ENCODE measurements around the gene EMX1.

Gene EMX1

DNA sequence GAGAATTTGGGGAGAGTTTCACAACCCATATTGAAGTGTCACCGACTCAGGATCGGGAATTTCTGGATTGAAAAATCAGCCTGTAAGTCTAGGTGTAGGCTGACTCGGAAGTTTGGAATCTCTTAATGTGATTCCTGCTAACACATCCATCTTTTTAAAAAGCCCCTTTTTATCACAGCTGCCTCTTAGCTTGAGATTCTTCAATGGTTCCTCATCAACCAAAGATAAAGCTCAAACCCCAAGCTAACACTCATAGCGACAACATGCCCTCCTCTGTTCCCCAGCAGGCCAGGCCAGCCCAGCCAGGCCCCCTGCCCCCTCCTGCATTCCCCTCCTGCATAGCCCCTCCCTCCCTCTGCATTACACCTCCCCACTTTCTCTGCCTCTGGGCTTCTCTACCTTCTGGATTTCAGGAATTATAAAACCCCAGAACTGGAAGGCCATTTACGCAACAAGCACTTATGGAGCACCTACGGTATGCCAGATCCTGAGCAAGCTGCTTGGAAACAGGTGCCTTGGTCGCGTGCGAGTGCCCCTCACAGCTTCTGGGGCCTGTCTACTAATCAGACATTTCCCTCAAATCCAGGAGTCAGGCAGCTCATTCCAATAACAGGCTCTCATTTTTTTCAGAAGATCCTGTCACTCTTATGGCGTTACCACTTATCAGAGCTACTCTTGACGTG is 63.4 kb downstream of the EMX1 start:
- DNase-seq (ENCODE audit: low spot score), result no peak

DNA sequence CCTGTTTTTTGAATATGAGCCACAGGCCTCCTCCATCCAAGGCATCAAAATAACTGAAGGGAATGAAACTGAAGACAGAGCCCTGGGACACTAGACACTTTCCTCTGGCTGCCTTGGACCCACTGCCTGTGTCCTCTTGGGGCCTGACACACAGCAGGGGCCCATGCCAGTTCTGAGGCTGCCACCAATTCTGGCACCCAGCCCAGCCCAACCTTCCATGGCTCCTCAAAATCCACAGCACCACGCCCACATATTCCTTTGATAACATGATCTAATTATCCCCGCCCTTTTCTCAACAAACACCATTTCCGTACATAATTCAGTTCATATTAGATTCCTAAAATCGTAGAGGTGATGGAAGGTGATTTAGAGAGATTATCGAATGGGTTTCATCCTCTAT is 64.2 kb downstream of the EMX1 start:
- DNase-seq (ENCODE audit: low spot score), result no peak

DNA sequence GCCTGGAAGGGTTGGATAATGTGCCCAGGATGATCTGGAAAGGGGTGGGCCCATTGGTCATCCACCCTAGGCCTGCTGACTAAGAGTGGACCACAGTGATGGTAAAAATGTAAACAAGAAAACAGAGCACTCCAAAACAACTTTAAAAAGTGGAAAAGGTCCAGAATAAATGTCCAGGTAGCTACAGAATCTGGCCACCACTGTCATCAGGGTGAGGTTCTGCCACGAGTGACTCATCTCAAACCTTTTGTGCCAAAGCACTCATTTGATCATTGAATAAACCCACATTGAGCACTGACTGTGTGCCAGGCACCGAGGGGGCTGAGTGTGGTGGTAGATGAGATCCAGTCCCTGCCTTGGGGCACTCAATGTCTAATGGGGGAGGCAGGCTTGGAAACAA is 64.9 kb downstream of the EMX1 start:
- no peak for DNase-seq (ENCODE audit: low spot score)

DNA sequence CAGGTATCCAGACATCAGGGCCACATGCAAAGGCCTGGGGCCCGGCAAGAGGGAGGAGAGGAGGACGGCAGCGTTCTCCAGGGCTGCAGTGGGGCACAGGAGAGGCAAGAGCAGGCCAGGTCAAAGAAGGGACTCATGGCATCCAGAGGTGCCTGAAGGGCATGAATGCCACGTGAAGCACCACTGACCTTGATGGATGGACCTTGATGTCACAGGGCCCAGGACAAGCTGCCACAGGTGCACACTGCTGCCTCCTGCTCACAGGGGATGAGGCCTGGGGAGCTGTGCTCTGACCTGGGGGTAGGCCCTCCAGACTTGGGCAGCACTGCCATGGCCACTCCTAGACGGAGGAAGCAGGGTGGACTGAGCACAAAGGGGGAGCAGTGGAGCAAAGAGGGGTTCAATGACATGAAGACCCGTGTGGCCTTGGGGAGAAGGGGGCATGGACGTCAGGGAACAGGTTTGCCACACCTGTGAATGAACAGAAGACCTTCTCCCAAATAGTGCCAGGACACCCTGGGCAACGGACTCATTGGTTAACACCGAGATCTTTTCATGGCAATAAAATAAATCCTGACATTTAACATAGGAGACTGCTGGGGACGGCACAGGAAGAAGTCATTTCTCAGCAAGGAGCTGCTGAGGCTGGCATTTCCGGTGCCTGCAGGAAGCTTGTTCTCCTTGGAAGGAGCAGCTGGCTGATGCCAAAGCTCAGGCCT is 65.6 kb downstream of the EMX1 start:
- no peak for DNase-seq (ENCODE audit: low spot score)

DNA sequence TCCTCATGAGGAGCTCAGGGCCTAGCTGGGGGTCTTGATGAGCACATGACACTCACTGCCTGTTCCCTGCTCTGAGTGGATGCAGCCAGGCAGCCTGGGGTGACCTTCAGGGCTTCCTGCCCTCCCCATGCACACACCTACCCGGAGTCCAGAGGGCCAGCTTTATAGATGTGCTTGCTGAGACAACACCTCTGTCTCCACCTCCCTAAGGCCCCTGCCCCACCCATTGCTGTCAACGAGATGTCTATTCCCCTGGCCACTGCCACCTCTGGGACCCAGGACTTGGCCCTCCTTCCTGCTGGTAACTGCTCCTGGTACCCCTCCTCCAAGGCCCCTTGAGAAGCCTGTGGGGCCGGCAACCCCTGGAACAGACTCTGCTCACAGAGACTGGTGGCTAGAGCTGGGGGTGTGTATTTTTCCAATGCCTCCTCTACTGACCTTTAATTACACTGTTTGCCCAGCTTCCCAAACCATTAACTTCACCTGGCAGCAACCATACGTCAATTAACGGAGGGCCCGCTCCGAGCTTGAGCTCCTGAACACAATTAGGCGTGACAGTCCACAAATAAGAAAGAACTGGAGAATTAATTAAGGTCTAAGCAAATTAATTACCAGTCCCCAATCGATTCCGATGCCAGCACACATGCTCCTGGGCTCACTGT is 66.3 kb downstream of the EMX1 start:
- DNase-seq (ENCODE audit: low spot score), result no peak

DNA sequence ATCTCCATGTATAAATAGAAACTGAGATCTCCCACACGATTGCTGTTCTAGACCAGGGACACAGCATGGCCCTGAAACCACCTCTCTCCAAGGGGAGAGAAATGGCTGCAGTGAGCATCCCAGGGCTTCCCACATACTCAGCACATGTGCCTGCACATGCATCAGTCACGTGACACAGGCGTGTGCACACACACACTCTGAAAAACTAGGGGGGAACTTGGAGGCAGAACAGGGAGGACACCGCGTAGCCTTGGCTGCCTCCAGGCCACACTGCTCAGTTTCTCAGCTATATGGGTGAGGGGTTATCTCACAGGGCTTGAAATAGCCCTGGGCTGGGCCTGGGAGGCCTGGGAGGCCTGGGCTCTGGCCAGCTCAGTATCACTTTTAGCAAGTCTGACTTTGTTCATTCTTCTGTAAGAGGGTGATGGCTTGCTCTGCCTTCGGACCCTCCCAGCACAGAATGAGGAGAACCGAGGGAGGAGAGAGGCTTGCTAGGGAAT is 66.9 kb downstream of the EMX1 start:
- DNase-seq (ENCODE audit: low spot score), result no peak

Measured in AG20443 (cell line).